Trophoblast cell (in vitro differentiated cells and primary cell): ENCODE measurements around the gene TC2N.

ENCODE experiments used
- DNase-seq, 2 donors: peaks; one replicate each; pipeline ENCODE4 v3.0.0-alpha.2; 2016
- H2AFZ ChIP-seq: 2 replicates; pipeline ENCODE4 v1.6.1; 2013; ENCODE audit warnings: low read length, moderate library complexity, mild to moderate bottlenecking; ENCODE audit not compliant: insufficient read depth, poor library complexity
- H2AK5ac ChIP-seq: 2 replicates; pipeline ENCODE4 v1.6.1; 2013; ENCODE audit warnings: mild to moderate bottlenecking, low read length
- H2BK120ac ChIP-seq: 2 replicates; pipeline ENCODE4 v1.6.1; 2013; ENCODE audit warnings: low read length, mild to moderate bottlenecking, moderate library complexity; ENCODE audit not compliant: insufficient read depth, poor library complexity
- H2BK12ac ChIP-seq: 2 replicates; pipeline ENCODE4 v1.6.1; 2013; ENCODE audit warnings: mild to moderate bottlenecking, low read length, moderate library complexity
- H2BK5ac ChIP-seq: 2 replicates; pipeline ENCODE4 v1.6.1; 2013; ENCODE audit warnings: low read length, low read depth, moderate library complexity, mild to moderate bottlenecking; ENCODE audit not compliant: poor library complexity
- H3K14ac ChIP-seq: 2 replicates; pipeline ENCODE4 v1.6.1; 2013; ENCODE audit warnings: mild to moderate bottlenecking, low read length
- H3K18ac ChIP-seq: 2 replicates; pipeline ENCODE4 v1.6.1; 2013; ENCODE audit warnings: mild to moderate bottlenecking, low read length
- H3K23ac ChIP-seq: 2 replicates; pipeline ENCODE4 v1.6.1; 2013; ENCODE audit warnings: low read length
- H3K27ac ChIP-seq: 2 replicates; pipeline ENCODE4 v1.5.1; 2013; ENCODE audit warnings: low read depth, mild to moderate bottlenecking, inconsistent platforms, low read length, moderate library complexity
- H3K27me3 ChIP-seq: 2 replicates; pipeline ENCODE4 v1.6.1; 2013; ENCODE audit warnings: inconsistent platforms, mild to moderate bottlenecking, low read length, moderate library complexity; ENCODE audit not compliant: insufficient read depth
- H3K36me3 ChIP-seq, 2 experiments: 1 replicate in 1 of 2; 2 replicates in 1 of 2; pipeline ENCODE4 v1.6.1; 2013; ENCODE audit warnings: low read length in 2 of 2, mild to moderate bottlenecking in 2 of 2, moderate library complexity in 1 of 2; ENCODE audit not compliant: insufficient read depth in 2 of 2, control insufficient read depth in 1 of 2
- H3K4ac ChIP-seq: 2 replicates; pipeline ENCODE4 v1.6.1; 2013; ENCODE audit warnings: low read depth, mild to moderate bottlenecking, low read length, moderate library complexity
- H3K4me1 ChIP-seq, 2 experiments: 1 replicate in 1 of 2; 2 replicates in 1 of 2; pipeline ENCODE4 v1.6.1; 2013; ENCODE audit warnings: low read length in 2 of 2, mild to moderate bottlenecking in 2 of 2, moderate library complexity in 1 of 2; ENCODE audit not compliant: insufficient read depth in 2 of 2, control insufficient read depth in 1 of 2
- H3K4me2 ChIP-seq: 2 replicates; pipeline ENCODE4 v1.6.1; 2013; ENCODE audit warnings: inconsistent platforms, mild to moderate bottlenecking, low read length, moderate library complexity
- H3K4me3 ChIP-seq: 2 replicates; pipeline ENCODE4 v1.5.1; 2013; ENCODE audit warnings: mild to moderate bottlenecking, low read depth, low read length, inconsistent platforms
- H3K79me1 ChIP-seq: one replicate; pipeline ENCODE4 v1.6.1; 2013; ENCODE audit warnings: low read length
- H3K79me2 ChIP-seq: 2 replicates; pipeline ENCODE4 v1.6.1; 2013; ENCODE audit warnings: low read length, mild to moderate bottlenecking; ENCODE audit not compliant: control insufficient read depth, insufficient read depth, poor library complexity
- H3K9ac ChIP-seq: 2 replicates; pipeline ENCODE4 v1.6.1; 2013; ENCODE audit warnings: mild to moderate bottlenecking, low read length
- H3K9me3 ChIP-seq: 2 replicates; pipeline ENCODE4 v1.6.1; 2013; ENCODE audit warnings: low read depth, mild to moderate bottlenecking, control low read depth, inconsistent platforms, low read length; ENCODE audit not compliant: insufficient read depth
- H4K12ac ChIP-seq: 2 replicates; pipeline ENCODE4 v1.6.1; 2013; ENCODE audit warnings: low read depth, mild to moderate bottlenecking, low read length, moderate library complexity
- H4K8ac ChIP-seq: 2 replicates; pipeline ENCODE4 v1.6.1; 2013; ENCODE audit warnings: low read depth, mild to moderate bottlenecking, low read length, moderate library complexity
- H4K91ac ChIP-seq: one replicate; pipeline ENCODE4 v1.6.1; 2013; ENCODE audit warnings: low read depth, mild to moderate bottlenecking, low read length, moderate library complexity
- WGBS: extraction: QIAGEN DNeasy Blood & Tissue Kit; methylation state at CpG from one replicate; pipeline ENCODE4 v1.1.7; 2013; ENCODE audit warnings: missing lambda C conversion rate; ENCODE audit not compliant: insufficient read length, insufficient coverage; ENCODE audit errors: extremely low coverage; 5-methylcytosine and 5-hydroxymethylcytosine counted together

The TC2N gene

DNA sequence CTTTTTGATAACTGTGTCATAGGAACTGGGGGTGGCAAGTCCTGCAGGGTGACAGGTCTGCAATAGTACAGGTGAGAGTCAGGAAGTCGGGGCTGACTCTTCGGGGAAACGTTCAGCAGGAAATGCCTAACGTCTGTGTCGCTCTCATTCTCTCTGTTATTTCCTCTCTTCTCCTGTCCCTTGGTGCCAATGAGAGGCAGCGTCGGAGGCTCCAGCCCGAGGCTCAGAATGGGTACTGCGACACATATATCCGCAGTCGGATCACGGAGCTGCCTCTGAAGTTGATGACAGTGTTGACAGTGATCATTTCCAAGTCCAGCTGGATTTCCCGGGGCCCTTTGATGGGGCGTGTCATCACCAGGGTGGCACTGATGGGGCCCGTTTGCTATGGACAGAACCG lies 2.7 kb upstream of the TC2N start:
- no peak overlapping the region for H3K27ac ChIP-seq
- no CpG with 5 or more reads among the region's 16 CpGs for WGBS
- H4K8ac ChIP-seq, result no peak overlapping the region
- no peak overlapping the region for H3K4ac ChIP-seq
- H2AFZ ChIP-seq, result no peak overlapping the region
- H3K36me3 ChIP-seq, result peaks cover 2 to 4% of the 10 kb centered on the region in 2 experiments
- no peaks in the 10 kb centered on the region for H3K27me3 ChIP-seq
- H3K14ac ChIP-seq, result no peak overlapping the region
- no peaks in the 10 kb centered on the region for H3K79me1 ChIP-seq
- H2AK5ac ChIP-seq, result no peak overlapping the region
- no peaks in the 10 kb centered on the region for H3K79me2 ChIP-seq
- peaks cover 0 to 5% of the 10 kb centered on the region in 2 experiments for H3K4me1 ChIP-seq
- peak overlapping the region; percentile 24 for H4K91ac ChIP-seq
- H2BK120ac ChIP-seq, result no peak overlapping the region
- DNase-seq, result no peak
- no peak overlapping the region for H3K18ac ChIP-seq
- H2BK5ac ChIP-seq, result no peak overlapping the region
- H4K12ac ChIP-seq, result no peak overlapping the region
- H3K4me2 ChIP-seq, result no peak overlapping the region
- no peak overlapping the region for H3K23ac ChIP-seq
- H3K4me3 ChIP-seq, result no peak overlapping the region
- H3K9me3 ChIP-seq, result peaks cover 10% of the 10 kb centered on the region
- no peak overlapping the region for H2BK12ac ChIP-seq
- H3K9ac ChIP-seq, result no peak overlapping the region

DNA sequence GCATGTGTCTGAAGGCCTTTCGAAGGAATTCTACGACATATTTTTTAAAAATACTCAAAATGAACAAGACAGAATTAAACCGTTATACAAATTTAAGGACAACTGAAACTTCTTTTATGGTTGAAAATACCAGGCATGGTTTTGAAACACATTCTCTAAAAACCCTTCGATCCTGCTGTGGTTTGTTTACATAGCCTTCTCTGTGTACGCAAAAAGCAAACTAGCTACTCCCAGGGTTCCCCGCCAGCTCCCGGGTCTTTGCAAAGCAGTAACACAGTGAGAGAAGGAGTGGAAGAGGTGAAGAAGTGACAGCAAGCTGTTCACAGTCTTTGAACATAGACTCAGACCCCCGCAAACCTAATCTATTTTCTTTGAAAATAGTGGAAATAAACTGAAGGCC lies 2.2 kb upstream of the TC2N start:
- H3K9me3 ChIP-seq, result peaks cover 10% of the 10 kb centered on the region
- H4K8ac ChIP-seq, result no peak overlapping the region
- no peaks in the 10 kb centered on the region for H3K79me2 ChIP-seq
- H3K27me3 ChIP-seq, result no peaks in the 10 kb centered on the region
- H4K12ac ChIP-seq, result no peak overlapping the region
- H2AK5ac ChIP-seq, result no peak overlapping the region
- H4K91ac ChIP-seq, result no peak overlapping the region
- H3K9ac ChIP-seq, result no peak overlapping the region
- H3K4me1 ChIP-seq, result peaks cover 0 to 5% of the 10 kb centered on the region in 2 experiments
- H3K23ac ChIP-seq, result no peak overlapping the region
- H3K4me2 ChIP-seq, result no peak overlapping the region
- H3K14ac ChIP-seq, result no peak overlapping the region
- no peak overlapping the region for H3K4me3 ChIP-seq
- H3K4ac ChIP-seq, result no peak overlapping the region
- no peak overlapping the region for H2BK5ac ChIP-seq
- H2AFZ ChIP-seq, result no peak overlapping the region
- peaks cover 2 to 4% of the 10 kb centered on the region in 2 experiments for H3K36me3 ChIP-seq
- H3K27ac ChIP-seq, result no peak overlapping the region
- no peak for DNase-seq
- H2BK12ac ChIP-seq, result no peak overlapping the region
- H3K79me1 ChIP-seq, result no peaks in the 10 kb centered on the region
- no peak overlapping the region for H2BK120ac ChIP-seq
- H3K18ac ChIP-seq, result no peak overlapping the region
- WGBS, result no CpG with 5 or more reads among the region's 8 CpGs

DNA sequence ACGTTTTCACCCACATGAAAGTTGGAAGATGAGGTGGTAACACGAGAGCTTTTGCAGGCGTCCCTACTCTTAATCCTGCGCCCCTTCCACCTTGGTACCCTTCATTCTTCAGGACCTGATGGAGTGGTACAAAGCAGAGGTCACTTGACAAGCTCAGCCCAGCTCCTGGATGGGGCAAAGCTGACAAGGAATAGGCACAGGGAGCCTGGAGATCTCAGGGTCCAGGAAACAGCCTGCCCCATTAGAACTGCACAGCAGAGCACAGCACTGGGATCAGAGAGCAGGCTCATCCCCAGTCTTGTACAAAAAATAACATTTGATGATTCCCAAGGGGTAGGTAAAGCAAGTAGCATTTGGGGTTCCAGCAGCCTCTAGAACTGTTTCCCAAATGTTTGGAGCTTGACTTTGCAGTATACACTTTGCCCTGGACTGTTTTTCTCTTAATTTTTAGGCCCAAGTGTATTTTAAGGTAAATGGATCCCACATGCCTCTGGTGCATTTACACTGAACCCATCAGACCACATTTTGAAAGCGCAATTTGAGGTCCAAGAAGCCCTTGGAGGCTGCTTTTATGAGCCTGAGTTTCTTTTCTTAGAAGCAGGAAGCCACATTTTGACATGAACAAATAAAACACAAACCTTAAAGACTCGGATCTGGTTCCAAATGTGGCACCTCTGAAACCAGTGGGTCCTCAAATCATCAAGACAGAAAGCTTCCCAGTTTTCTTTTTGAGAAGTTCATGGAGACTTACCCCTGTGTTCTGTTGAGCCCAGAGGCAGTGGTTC lies 633 bp downstream of the TC2N start:
- Histone ChIP-seq H3K4me3 (no peak overlapping the region), H3K79me2 (no peaks in the 10 kb centered on the region), H2BK5ac (no peak overlapping the region), H3K14ac (no peak overlapping the region), H3K36me3 (peaks cover 2 to 4% of the 10 kb centered on the region in 2 experiments), H4K91ac (no peak overlapping the region), H2BK12ac (no peak overlapping the region), H3K27ac (no peak overlapping the region), H3K27me3 (no peaks in the 10 kb centered on the region), H3K4ac (no peak overlapping the region), H3K9ac (no peak overlapping the region), H4K8ac (no peak overlapping the region), H2AK5ac (no peak overlapping the region), H2BK120ac (no peak overlapping the region), H3K79me1 (no peaks in the 10 kb centered on the region), H3K4me2 (no peak overlapping the region), H3K18ac (no peak overlapping the region), H3K4me1 (peaks cover 0 to 5% of the 10 kb centered on the region in 2 experiments), H3K23ac (no peak overlapping the region), H2AFZ (no peak overlapping the region), H4K12ac (no peak overlapping the region), H3K9me3 (peaks cover 5% of the 10 kb centered on the region)
- DNase-seq, result no peak
- WGBS, result no CpG with 5 or more reads among the region's 6 CpGs

DNA sequence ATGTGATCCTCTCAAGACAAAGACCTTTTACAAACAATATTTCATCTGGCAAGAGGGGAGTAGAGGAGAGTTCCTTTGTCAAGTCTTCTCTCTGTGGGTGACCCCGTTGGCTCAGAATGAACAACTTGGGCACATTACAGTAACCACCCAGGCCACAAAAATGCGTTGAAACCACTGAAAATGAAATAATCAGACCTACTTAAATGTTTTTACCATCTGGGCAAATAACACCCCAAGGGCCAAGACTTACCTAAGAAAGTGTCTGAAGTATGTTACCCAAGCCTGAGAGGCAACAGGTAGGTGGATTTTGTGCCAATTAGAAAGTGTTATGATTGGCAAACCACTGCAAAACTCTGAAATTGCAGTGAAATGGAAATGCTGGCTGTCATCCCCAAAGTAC lies 1.3 kb downstream of the TC2N start:
- no peak overlapping the region for H3K4me3 ChIP-seq
- H2BK12ac ChIP-seq, result no peak overlapping the region
- H2BK120ac ChIP-seq, result no peak overlapping the region
- H3K4ac ChIP-seq, result no peak overlapping the region
- H3K9me3 ChIP-seq, result peaks cover 5% of the 10 kb centered on the region
- H3K9ac ChIP-seq, result no peak overlapping the region
- H3K23ac ChIP-seq, result no peak overlapping the region
- peaks cover 0 to 5% of the 10 kb centered on the region in 2 experiments for H3K4me1 ChIP-seq
- H3K27me3 ChIP-seq, result no peaks in the 10 kb centered on the region
- H3K79me1 ChIP-seq, result no peaks in the 10 kb centered on the region
- no peaks in the 10 kb centered on the region for H3K79me2 ChIP-seq
- no peak overlapping the region for H2AFZ ChIP-seq
- no peak overlapping the region for H3K18ac ChIP-seq
- no peak overlapping the region for H4K12ac ChIP-seq
- H4K8ac ChIP-seq, result no peak overlapping the region
- no CpG with 5 or more reads among the region's 2 CpGs for WGBS
- H3K14ac ChIP-seq, result no peak overlapping the region
- no peak overlapping the region for H4K91ac ChIP-seq
- peaks cover 2 to 4% of the 10 kb centered on the region in 2 experiments for H3K36me3 ChIP-seq
- H2AK5ac ChIP-seq, result no peak overlapping the region
- H3K4me2 ChIP-seq, result no peak overlapping the region
- no peak overlapping the region for H3K27ac ChIP-seq
- no peak overlapping the region for H2BK5ac ChIP-seq
- DNase-seq, result no peak
